HepG2 (cell line): ENCODE measurements around the gene GTF2F1. TPM values are rescaled to one million over a fixed set of nuclear protein-coding genes. Genes with fewer than 3 reads are reported as not detected.

Experiments used
- ETV5 ChIP-seq: IDR thresholded peaks from 2 replicates; pipeline ENCODE4 v1.6.1; 2018; ENCODE audit warnings: missing biosample characterization, missing genetic modification reagents, inconsistent platforms, borderline replicate concordance
- GMEB2 ChIP-seq: IDR thresholded peaks from 2 replicates; pipeline ENCODE4 v1.6.1; 2016; ENCODE audit warnings: missing biosample characterization, missing genetic modification reagents, low read depth
- HMGXB3 ChIP-seq: sonication (generic); formaldehyde crosslinking; IDR thresholded peaks from 2 replicates; pipeline ENCODE4 v1.4.0; 2020; ENCODE audit warnings: missing genetic modification reagents, borderline replicate concordance
- KLF6 ChIP-seq: IDR thresholded peaks from 2 replicates; pipeline ENCODE4 v1.8.0; 2016; ENCODE audit warnings: missing biosample characterization, missing genetic modification reagents
- MEIS1 ChIP-seq: sonication (generic); formaldehyde crosslinking; IDR thresholded peaks from 2 replicates; pipeline ENCODE4 v1.9.0; 2021; ENCODE audit warnings: mild to moderate bottlenecking, missing genetic modification reagents, moderate library complexity, borderline replicate concordance
- MIXL1 ChIP-seq: IDR thresholded peaks from 2 replicates; pipeline ENCODE4 v1.6.1; 2016
- MTF1 ChIP-seq: sonication (generic); formaldehyde crosslinking; IDR thresholded peaks from 2 replicates; pipeline ENCODE4 v1.5.0; 2020; ENCODE audit warnings: missing genetic modification reagents
- NAIF1 ChIP-seq: sonication (generic); formaldehyde crosslinking; IDR thresholded peaks from 2 replicates; pipeline ENCODE4 v1.5.0; 2020; ENCODE audit warnings: mild to moderate bottlenecking, missing genetic modification reagents, borderline replicate concordance
- RXRB ChIP-seq: IDR thresholded peaks from 2 replicates; pipeline ENCODE4 v1.6.1; 2016; ENCODE audit warnings: borderline replicate concordance, missing genetic modification reagents, missing compliant biosample characterization
- SRSF4 ChIP-seq: fragments of 200-400 bp; formaldehyde crosslinking; IDR thresholded peaks from one replicate; pipeline ENCODE4 v1.6.1; 2018; ENCODE audit warnings: mild to moderate bottlenecking, low read depth, low read length, moderate library complexity; ENCODE audit not compliant: poor library complexity, severe bottlenecking
- TCF7 ChIP-seq: sonication (generic); IDR thresholded peaks from 2 replicates; pipeline ENCODE4 v1.6.1; 2016; ENCODE audit warnings: antibody characterized with exemption, low read depth
- ZBTB2 ChIP-seq: sonication (generic); formaldehyde crosslinking; IDR thresholded peaks from 2 replicates; pipeline ENCODE4 v1.8.0; 2022; ENCODE audit warnings: low read depth, missing genetic modification reagents
- ZFYVE20 ChIP-seq: sonication (generic); formaldehyde crosslinking; IDR thresholded peaks from 2 replicates; pipeline ENCODE4 v1.8.0; 2023; ENCODE audit warnings: low read depth, mild to moderate bottlenecking, moderate library complexity, missing genetic modification reagents, borderline replicate concordance
- ZKSCAN1 ChIP-seq: fragments of 150-350 bp; IDR thresholded peaks from 2 replicates; pipeline ENCODE4 v1.6.1; 2014; ENCODE audit warnings: low read length
- ZNF138 ChIP-seq: sonication (generic); formaldehyde crosslinking; IDR thresholded peaks from 2 replicates; pipeline ENCODE4 v1.5.0; 2020; ENCODE audit warnings: mild to moderate bottlenecking, low read depth, missing genetic modification reagents
- ZNF335 ChIP-seq: sonication (generic); formaldehyde crosslinking; IDR thresholded peaks from 2 replicates; pipeline ENCODE4 v1.4.0; 2020; ENCODE audit warnings: missing genetic modification reagents
- ZNF33B ChIP-seq: sonication (generic); formaldehyde crosslinking; IDR thresholded peaks from 2 replicates; pipeline ENCODE4 v1.5.1; 2020; ENCODE audit warnings: mild to moderate bottlenecking, missing genetic modification reagents
- ZNF362 ChIP-seq: sonication (generic); formaldehyde crosslinking; IDR thresholded peaks from 2 replicates; pipeline ENCODE4 v1.4.0; 2020; ENCODE audit warnings: missing genetic modification reagents, mild to moderate bottlenecking, borderline replicate concordance
- ZNF382 ChIP-seq: sonication (generic); formaldehyde crosslinking; IDR thresholded peaks from 2 replicates; pipeline ENCODE4 v1.5.0; 2020; ENCODE audit warnings: missing genetic modification reagents, mild to moderate bottlenecking, borderline replicate concordance
- ZNF549 ChIP-seq: sonication (generic); formaldehyde crosslinking; IDR thresholded peaks from 2 replicates; pipeline ENCODE4 v1.5.0; 2020; ENCODE audit warnings: missing genetic modification reagents
- ZNF674 ChIP-seq: sonication (generic); formaldehyde crosslinking; IDR thresholded peaks from 2 replicates; pipeline ENCODE4 v1.5.0; 2020; ENCODE audit warnings: low read depth, mild to moderate bottlenecking, missing genetic modification reagents
- ZNF850 ChIP-seq: sonication (generic); formaldehyde crosslinking; conservative IDR thresholded peaks from 2 replicates; pipeline ENCODE4 v1.9.0; 2021; ENCODE audit warnings: mild to moderate bottlenecking, missing genetic modification reagents
- polyA plus RNA-seq, 8 experiments: library from polyadenylated mRNA; depleted of rRNA in 3 of 8; stranded (reverse) in 7 of 8; unstranded in 1 of 8; fragments of >200 nt; fragmentation: Illumina TruSeq in 4 of 8; extraction: Trizol in 4 of 8; gene quantifications; 2 replicates each; pipeline versions ENCODE4 v1.2.1 to v1.2.3, GENCODE V29; 2011 to 2016; ENCODE audit warnings: low read depth in 4 of 8, missing spikeins in 1 of 8, mixed read lengths in 1 of 8; ENCODE audit not compliant: insufficient read depth in 1 of 8
- total RNA-seq, 5 experiments: library from RNA; depleted of rRNA; stranded (reverse); fragments of >200 nt; fragmentation: Illumina TruSeq; extraction: Trizol; gene quantifications; 2 replicates each; pipeline ENCODE4 v1.2.3, GENCODE V29; 2016; ENCODE audit warnings: low read depth in 1 of 5

Gene GTF2F1
- total and polyA plus RNA-seq, 2 of the 13 experiments (the other 11 are each of a cell fraction or from before 2014, with no cell fraction given): 27.8 to 34.1 TPM

GRCh38 chr19:6424939-6425731, 32.2 kb upstream of the GTF2F1 start (continued):
- TF ChIP-seq ZKSCAN1: no peak
- TF ChIP-seq ZNF549: no peak
- no peak for TF ChIP-seq SRSF4
- TF ChIP-seq ZNF382 (CRISPR knock-in tag): no peak
- no peak for TF ChIP-seq TCF7
- TF ChIP-seq NAIF1 (CRISPR knock-in tag): no peak
- peak; percentile 95 for TF ChIP-seq MIXL1 (CRISPR knock-in tag)
- TF ChIP-seq ZNF850 (CRISPR knock-in tag): no peak
- TF ChIP-seq MTF1 (CRISPR knock-in tag): no peak
- TF ChIP-seq ZNF335 (CRISPR knock-in tag): no peak
- no peak for TF ChIP-seq ZNF138 (CRISPR knock-in tag)
- TF ChIP-seq GMEB2: no peak
- no peak for TF ChIP-seq RXRB
- no peak for TF ChIP-seq ZFYVE20 (CRISPR knock-in tag)
- TF ChIP-seq ZBTB2 (CRISPR knock-in tag): no peak
- TF ChIP-seq ZNF674: no peak
- peak; percentile 71; the same call in 1 of the 2 replicates for TF ChIP-seq HMGXB3 (CRISPR knock-in tag)
- TF ChIP-seq KLF6 (CRISPR knock-in tag): no peak
- TF ChIP-seq MEIS1: peak; percentile 34; the same call in 1 of the 2 replicates
- peak; percentile 64; the same call in 1 of the 2 replicates for TF ChIP-seq ZNF33B (CRISPR knock-in tag)
- no peak for TF ChIP-seq ZNF362 (CRISPR knock-in tag)
- TF ChIP-seq ETV5 (CRISPR knock-in tag): no peak
